Measurements from ENCODE around the gene SLC12A3.

Gene SLC12A3

DNA sequence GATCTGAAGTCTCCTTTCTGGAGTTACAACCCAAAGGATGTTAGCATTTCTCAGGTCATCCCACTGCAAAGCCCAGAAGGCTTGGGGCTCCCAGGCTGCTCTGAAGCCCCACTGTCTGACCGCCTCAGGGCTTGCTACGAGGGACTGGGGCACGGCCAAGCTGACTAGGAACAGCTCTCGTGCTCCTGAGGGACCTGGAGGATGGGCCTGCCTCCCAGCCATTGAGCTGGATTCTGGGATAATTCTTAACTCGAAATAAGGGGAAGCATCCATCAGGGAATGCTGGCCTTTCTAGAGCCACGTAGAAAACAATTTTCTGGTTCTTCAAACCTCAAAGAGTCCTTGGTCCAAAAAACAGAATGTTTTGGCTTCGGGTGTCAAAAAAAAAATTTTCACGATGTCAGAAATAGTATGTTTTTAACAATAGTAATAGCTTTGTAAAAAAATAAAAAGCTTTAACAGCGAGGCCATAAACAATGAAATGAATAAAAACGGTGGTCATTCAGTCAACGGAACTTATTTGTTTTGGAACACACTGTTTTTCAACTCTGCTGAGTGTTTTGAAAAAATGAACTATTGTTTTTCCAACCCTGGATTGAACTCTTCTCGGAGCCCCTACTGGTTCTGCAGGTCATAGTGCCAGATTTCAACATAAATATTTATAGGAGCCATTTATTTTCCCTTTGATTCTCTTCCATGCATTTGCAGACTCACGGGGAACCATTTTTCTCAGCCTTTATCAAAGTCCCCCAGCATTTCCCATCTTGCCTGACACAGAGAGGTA, 50.5 kb downstream of the SLC12A3 start:
- H4K20me1 ChIP-seq (ENCODE audit: insufficient read depth, low read length, poor library complexity, severe bottlenecking), result no peaks in the 10 kb centered on the region
- H3K9me3 ChIP-seq (ENCODE audit: insufficient read depth, low read depth, low read length), result no peaks in the 10 kb centered on the region
- no peak overlapping the region for H3K4me3 ChIP-seq (ENCODE audit: low read length, poor library complexity, severe bottlenecking)
- H3K4me1 ChIP-seq (ENCODE audit: insufficient read depth, low read length, poor library complexity, severe bottlenecking), result no peaks in the 10 kb centered on the region
- H3K9ac ChIP-seq (ENCODE audit: low read depth, low read length, poor library complexity, severe bottlenecking), result no peak overlapping the region
- H2AFZ ChIP-seq (ENCODE audit: low read length), result no peak overlapping the region
- no peaks in the 10 kb centered on the region for H3K9me2 ChIP-seq (replicated peaks; ENCODE audit: low read depth, low read length)
- TF ChIP-seq CTCF (conservative IDR thresholded peaks at IDR 0.05; ENCODE audit: low read length) (no peak), EZH2phosphoT487 (IDR thresholded peaks at IDR 0.05; ENCODE audit: borderline replicate concordance) (no peak)
- H3K27me3 ChIP-seq (ENCODE audit: insufficient read depth, low read length, poor library complexity, severe bottlenecking), result no peaks in the 10 kb centered on the region
- no peaks in the 10 kb centered on the region for H3F3A ChIP-seq (ENCODE audit: low read depth)
- H3K4me2 ChIP-seq (ENCODE audit: low read depth, low read length, poor library complexity, severe bottlenecking), result no peak overlapping the region
- no peaks in the 10 kb centered on the region for H3K36me3 ChIP-seq (ENCODE audit: insufficient read depth, low read length)
- H3K79me2 ChIP-seq (ENCODE audit: insufficient read depth, low read length), result no peaks in the 10 kb centered on the region

GRCh38 chr16:56916571-56917403, 51.8 kb downstream of the SLC12A3 start:
- no peaks in the 10 kb centered on the region for H3K36me3 ChIP-seq (ENCODE audit: insufficient read depth, low read length)
- no peaks in the 10 kb centered on the region for H3F3A ChIP-seq (ENCODE audit: low read depth)
- no peak for TF ChIP-seq CTCF (conservative IDR thresholded peaks at IDR 0.05; ENCODE audit: low read length)
- no peak for TF ChIP-seq EZH2phosphoT487 (IDR thresholded peaks at IDR 0.05; ENCODE audit: borderline replicate concordance)
- no peak overlapping the region for H3K9ac ChIP-seq (ENCODE audit: low read depth, low read length, poor library complexity, severe bottlenecking)
- no peaks in the 10 kb centered on the region for H3K79me2 ChIP-seq (ENCODE audit: insufficient read depth, low read length)
- no peak overlapping the region for H3K4me3 ChIP-seq (ENCODE audit: low read length, poor library complexity, severe bottlenecking)
- no peaks in the 10 kb centered on the region for H3K27me3 ChIP-seq (ENCODE audit: insufficient read depth, low read length, poor library complexity, severe bottlenecking)
- no peaks in the 10 kb centered on the region for H3K9me3 ChIP-seq (ENCODE audit: insufficient read depth, low read depth, low read length)
- no peaks in the 10 kb centered on the region for H3K9me2 ChIP-seq (replicated peaks; ENCODE audit: low read depth, low read length)
- no peak overlapping the region for H2AFZ ChIP-seq (ENCODE audit: low read length)
- H3K4me2 ChIP-seq (ENCODE audit: low read depth, low read length, poor library complexity, severe bottlenecking), result no peak overlapping the region
- H4K20me1 ChIP-seq (ENCODE audit: insufficient read depth, low read length, poor library complexity, severe bottlenecking), result no peaks in the 10 kb centered on the region
- H3K4me1 ChIP-seq (ENCODE audit: insufficient read depth, low read length, poor library complexity, severe bottlenecking), result no peaks in the 10 kb centered on the region

DNA sequence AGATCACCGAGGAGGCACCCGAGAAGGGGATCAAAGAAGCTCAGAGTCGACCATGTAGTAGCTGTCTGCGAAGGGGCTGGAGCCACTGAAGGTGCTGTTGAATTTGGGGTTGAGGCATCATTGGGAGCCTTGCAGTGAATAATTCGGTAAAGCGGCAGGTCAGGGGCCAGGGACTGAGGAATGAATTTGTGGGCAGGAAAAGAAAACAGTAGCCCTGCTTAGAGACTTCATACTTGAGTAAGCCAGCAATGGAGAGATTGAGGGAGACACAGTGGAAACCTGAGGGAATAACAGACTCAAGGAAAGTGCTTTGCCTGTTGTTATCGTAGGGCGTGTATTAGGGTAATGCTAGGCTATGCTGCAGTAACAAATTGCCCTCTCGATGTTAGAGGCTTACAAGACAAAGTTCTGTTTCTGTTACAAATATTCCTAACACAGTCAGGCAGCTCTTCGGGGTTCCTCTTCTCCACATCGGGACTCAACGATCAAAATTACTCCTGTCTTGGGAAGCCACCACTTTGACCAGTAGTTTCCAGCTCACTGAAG, 53.5 kb downstream of the SLC12A3 start:
- Histone ChIP-seq H2AFZ (ENCODE audit: low read length) (no peak overlapping the region), H3K4me3 (ENCODE audit: low read length, poor library complexity, severe bottlenecking) (no peak overlapping the region), H3K9me2 (replicated peaks; ENCODE audit: low read depth, low read length) (no peaks in the 10 kb centered on the region), H3K79me2 (ENCODE audit: insufficient read depth, low read length) (no peaks in the 10 kb centered on the region), H3K36me3 (ENCODE audit: insufficient read depth, low read length) (no peaks in the 10 kb centered on the region), H3K4me2 (ENCODE audit: low read depth, low read length, poor library complexity, severe bottlenecking) (no peak overlapping the region), H3K4me1 (ENCODE audit: insufficient read depth, low read length, poor library complexity, severe bottlenecking) (no peaks in the 10 kb centered on the region), H3K27me3 (ENCODE audit: insufficient read depth, low read length, poor library complexity, severe bottlenecking) (no peaks in the 10 kb centered on the region), H3K9me3 (ENCODE audit: insufficient read depth, low read depth, low read length) (no peaks in the 10 kb centered on the region), H3K9ac (ENCODE audit: low read depth, low read length, poor library complexity, severe bottlenecking) (no peak overlapping the region), H4K20me1 (ENCODE audit: insufficient read depth, low read length, poor library complexity, severe bottlenecking) (no peaks in the 10 kb centered on the region), H3F3A (ENCODE audit: low read depth) (no peaks in the 10 kb centered on the region)
- no peak for TF ChIP-seq EZH2phosphoT487 (IDR thresholded peaks at IDR 0.05; ENCODE audit: borderline replicate concordance)
- no peak for TF ChIP-seq CTCF (conservative IDR thresholded peaks at IDR 0.05; ENCODE audit: low read length)
